K562 (cell line): Measurements from ENCODE around the gene ID2. TPM values are rescaled to one million over a fixed set of nuclear protein-coding genes. Genes with fewer than 3 reads are reported as not detected.
A peak's percentile ranks its signal among the peaks of the same experiment; 100 is the strongest.

Experiments
- AFF4 ChIP-seq: sonication (generic); formaldehyde crosslinking; IDR thresholded peaks from 2 replicates; pipeline ENCODE4 v1.8.0; 2023; ENCODE audit warnings: mild to moderate bottlenecking, missing genetic modification reagents
- ARID1B ChIP-seq: fragments of 450-650 bp; IDR thresholded peaks from 2 replicates; pipeline ENCODE4 v1.6.1; 2016; ENCODE audit warnings: antibody characterized with exemption, mild to moderate bottlenecking, inconsistent platforms
- E4F1 ChIP-seq: fragments of 250-450 bp; sonication (Bioruptor Pico); IDR thresholded peaks from 2 replicates; pipeline ENCODE4 v1.5.0; 2021; ENCODE audit warnings: mild to moderate bottlenecking, borderline replicate concordance
- IRF9 ChIP-seq: fragments of 450-650 bp; IDR thresholded peaks from 2 replicates; pipeline ENCODE4 v1.6.1; 2016; ENCODE audit warnings: missing biosample characterization, missing genetic modification characterization
- KHSRP ChIP-seq: fragments of 450-650 bp; IDR thresholded peaks from 2 replicates; pipeline ENCODE4 v1.6.1; 2017
- MAZ ChIP-seq, 2 experiments: fragments of 450-650 bp in 1 of 2; sonication (generic) in 1 of 2; formaldehyde crosslinking; IDR thresholded peaks in 1 of 2; conservative IDR thresholded peaks in 1 of 2; 2 replicates each; pipeline versions ENCODE4 v1.4.0 to v1.5.0; 2020; ENCODE audit warnings: mild to moderate bottlenecking in 1 of 2, missing genetic modification reagents in 1 of 2
- MBD1 ChIP-seq: fragments of 250-450 bp; sonication (Bioruptor Pico); IDR thresholded peaks from 2 replicates; pipeline ENCODE4 v1.8.0; 2022; ENCODE audit warnings: inconsistent platforms
- MLLT1 ChIP-seq, 2 experiments: fragments of 450-650 bp; IDR thresholded peaks; 2 replicates each; pipeline ENCODE4 v1.6.1; 2016
- NCOA2 ChIP-seq, 2 experiments: fragments of 450-650 bp; IDR thresholded peaks; 2 replicates each; pipeline ENCODE4 v1.6.1; 2018; ENCODE audit warnings: mild to moderate bottlenecking in 2 of 2, moderate library complexity in 1 of 2; ENCODE audit not compliant: partially characterized antibody in 2 of 2
- NFIC ChIP-seq: fragments of 450-650 bp; IDR thresholded peaks from 2 replicates; pipeline ENCODE4 v1.6.1; 2017; ENCODE audit warnings: mild to moderate bottlenecking, inconsistent platforms
- RAD21 ChIP-seq, 2 experiments: fragments of 250-450 bp in 1 of 2; fragments of 450-650 bp in 1 of 2; sonication (Bioruptor Pico) in 1 of 2; formaldehyde crosslinking in 1 of 2; IDR thresholded peaks in 1 of 2; conservative IDR thresholded peaks in 1 of 2; 2 replicates each; pipeline versions ENCODE4 v1.4.0 to v1.8.0; 2020 to 2022; ENCODE audit warnings: mild to moderate bottlenecking in 2 of 2, moderate library complexity in 1 of 2
- RB1 ChIP-seq: fragments of 450-650 bp; IDR thresholded peaks from 2 replicates; pipeline ENCODE4 v1.6.1; 2017; ENCODE audit warnings: low read depth, mild to moderate bottlenecking
- SMARCE1 ChIP-seq: fragments of 450-650 bp; IDR thresholded peaks from 2 replicates; pipeline ENCODE4 v1.7.1; 2016; ENCODE audit warnings: mild to moderate bottlenecking
- ZFP1 ChIP-seq: fragments of 450-650 bp; formaldehyde crosslinking; IDR thresholded peaks from 2 replicates; pipeline ENCODE4 v1.4.0; 2020; ENCODE audit warnings: mild to moderate bottlenecking, mixed read lengths
- ZNF174 ChIP-seq: fragments of 250-450 bp; sonication (Bioruptor Pico); IDR thresholded peaks from 2 replicates; pipeline ENCODE4 v1.4.0; 2020; ENCODE audit warnings: mild to moderate bottlenecking
- ZNF224 ChIP-seq: sonication (generic); formaldehyde crosslinking; IDR thresholded peaks from 2 replicates; pipeline ENCODE4 v1.8.0; 2022; ENCODE audit warnings: mild to moderate bottlenecking, missing genetic modification reagents
- ZNF766 ChIP-seq: fragments of 200-800 bp; sonication (Bioruptor generic); conservative IDR thresholded peaks from 2 replicates; pipeline ENCODE4 v1.6.1; 2016; ENCODE audit warnings: missing genetic modification characterization, missing compliant biosample characterization
- polyA plus RNA-seq, 8 experiments: library from polyadenylated mRNA; depleted of rRNA in 4 of 8; stranded (reverse) in 5 of 8; unstranded in 3 of 8; fragments of >200 nt; fragmentation: Nextera tagmentation in 2 of 8; fragmentation: Illumina TruSeq in 1 of 8; extraction: Ambion mirVana in 2 of 8; extraction: Trizol in 1 of 8; gene quantifications; 2 replicates each; pipeline versions ENCODE4 v1.2.1 to v1.2.3, GENCODE V29; 2011 to 2014; ENCODE audit warnings: inconsistent platforms in 1 of 8, missing spikeins in 1 of 8
- total RNA-seq, 7 experiments: library from RNA; depleted of rRNA in 6 of 7; stranded (reverse); fragments of >200 nt in 6 of 7; fragmentation: Illumina TruSeq in 2 of 7; extraction: Trizol in 2 of 7; gene quantifications; 2 replicates each; pipeline versions ENCODE4 v1.2.1 to v1.2.3, GENCODE V29; 2011 to 2021; ENCODE audit warnings: low replicate concordance in 1 of 7

Gene ID2
- total and polyA plus RNA-seq, 9 of the 15 experiments (the other 6 are each of a cell fraction or from before 2014, with no cell fraction given): 8.0 to 35.7 (median 16.6) TPM

- TF ChIP-seq IRF9 (tag) (no peak), ARID1B (no peak), MLLT1 (IDR thresholded peaks at IDR 0.05) (no peak), ZNF224 (CRISPR knock-in tag) (no peak), ZFP1 (no peak), ZNF174 (CRISPR knock-in tag) (no peak), NCOA2 (IDR thresholded peaks at IDR 0.05; ENCODE audit: partially characterized antibody in 2 of 2) (no peak), AFF4 (CRISPR knock-in tag) (no peak), RB1 (peak; percentile 65; the same call in 1 of the 2 replicates), E4F1 (CRISPR knock-in tag) (no peak), MAZ (CRISPR knock-in tag; conservative IDR thresholded peaks at IDR 0.05 in 1 of 2, IDR thresholded peaks at IDR 0.05 in 1 of 2) (0 out of 4 replicates have a peak, but pooled peaks of 1 of the 2 experiments have one; percentile 31), RAD21 (CRISPR knock-in tag; conservative IDR thresholded peaks at IDR 0.05 in 1 of 2, IDR thresholded peaks at IDR 0.05 in 1 of 2) (peak; percentile 41 to 75; a peak in 3 of 4 replicates), ZNF766 (CRISPR knock-in tag) (no peak), KHSRP (no peak), MBD1 (CRISPR knock-in tag) (no peak), NFIC (no peak), SMARCE1 (peak; percentile 63)
Observed at GRCh38 chr2:8693157-8693821, 11.4 kb downstream of the ID2 start (continued).
